Measurements from ENCODE around the gene ADGRA1. TPM values are rescaled to one million over a fixed set of nuclear protein-coding genes. Genes with fewer than 3 reads are reported as not detected.

ADGRA1 gene
- total and polyA plus RNA-seq, 2 of the 8 experiments (the other 6 are each of a cell fraction or from before 2014, with no cell fraction given): 0.17 to 0.21 TPM

- TF ChIP-seq JUN (IDR thresholded peaks at IDR 0.05; ENCODE audit: low read depth, low read length): no peak
- no peak for TF ChIP-seq RFX5 (IDR thresholded peaks at IDR 0.05; ENCODE audit: borderline replicate concordance, low read depth, low read length)
- no peak for TF ChIP-seq ZNF274 (IDR thresholded peaks at IDR 0.05; ENCODE audit: borderline replicate concordance, extremely low read depth, low read length)
- no peak for TF ChIP-seq E2F6 (IDR thresholded peaks at IDR 0.05)
- TF ChIP-seq CEBPB (IDR thresholded peaks at IDR 0.05; ENCODE audit: low read depth, low read length): 0 out of 2 replicates have a peak, but pooled peaks have one; percentile 13
- WGBS, 2 experiments (ENCODE audit: extremely low coverage in 1 of 2, insufficient coverage in 1 of 2, insufficient read length in 1 of 2, insufficient replicate concordance in 2 of 2, low coverage in 1 of 2, low lambda C conversion rate in 2 of 2, missing lambda C conversion rate in 1 of 2): 92% methylated on average over 22 of the region's 22 CpGs; no CpG with 5 or more reads in 1 of the 2 experiments
- Histone ChIP-seq H2BK15ac (ENCODE audit: low read length) (peak overlapping the region; percentile 72; the same call in 1 of the 2 replicates), H3K14ac (ENCODE audit: insufficient read length) (no peak overlapping the region), H3K4ac (replicated peaks; ENCODE audit: insufficient read length, low read depth, low read length) (no peak overlapping the region), H3K27ac (ENCODE audit: low read depth, low read length) (no peak overlapping the region), H3K4me1 (replicated peaks in 1 of 4; ENCODE audit: control insufficient read depth in 3 of 4, insufficient read depth in 4 of 4, low read length in 3 of 4) (peaks cover 3 to 51% (median 24%) of the 10 kb centered on the region in 4 experiments), H3K27me3 (replicated peaks in 1 of 4; ENCODE audit: control insufficient read depth in 3 of 4, extremely low read depth in 1 of 4, insufficient read depth in 3 of 4, low read length in 3 of 4) (peaks cover 0 to 3% (median 0%) of the 10 kb centered on the region in 4 experiments; a peak in 2 of 7 replicates), H2BK12ac (ENCODE audit: low read depth, low read length) (no peak overlapping the region), H3K4me2 (ENCODE audit: insufficient read depth in 1 of 2, low read depth in 2 of 2, low read length in 2 of 2) (no peak overlapping the region; a peak in 1 of 4 replicates), H2BK20ac (ENCODE audit: low read length) (no peak overlapping the region), H3K9ac (replicated peaks in 1 of 4; ENCODE audit: extremely low read depth in 1 of 4, low read depth in 3 of 4, low read length in 3 of 4) (no peak overlapping the region), H3K79me1 (ENCODE audit: low read depth, low read length) (peaks cover 20% of the 10 kb centered on the region), H3K79me2 (ENCODE audit: control insufficient read depth in 1 of 2, insufficient read depth in 2 of 2, low read length in 2 of 2) (peaks cover 0 to 10% of the 10 kb centered on the region in 2 experiments; a peak in 1 of 4 replicates), H3K23me2 (ENCODE audit: low read depth, low read length) (peaks cover 9% of the 10 kb centered on the region; the same call in 1 of the 2 replicates), H3K36me3 (ENCODE audit: control insufficient read depth in 2 of 4, insufficient read depth in 4 of 4, low read length in 3 of 4) (peaks cover 2 to 9% (median 3%) of the 10 kb centered on the region in 4 experiments; a peak in 4 of 8 replicates), H3K23ac (ENCODE audit: insufficient read length) (no peak overlapping the region), H3K4me3 (ENCODE audit: extremely low read depth in 1 of 4, insufficient read depth in 2 of 4, low read depth in 3 of 4, low read length in 4 of 4) (no peak overlapping the region), H4K91ac (replicated peaks; ENCODE audit: insufficient read length, low read length) (no peak overlapping the region), H2AK5ac (ENCODE audit: low read depth, low read length) (no peak overlapping the region), H2BK120ac (replicated peaks; ENCODE audit: low read depth, low read length) (no peak overlapping the region), H4K5ac (ENCODE audit: insufficient read length, low read depth, low read length) (no peak overlapping the region), H4K20me1 (replicated peaks in 1 of 2; ENCODE audit: control insufficient read depth in 1 of 2, insufficient read depth in 2 of 2, low read length in 2 of 2) (peaks cover 0 to 18% of the 10 kb centered on the region in 2 experiments), H3K9me3 (ENCODE audit: insufficient read depth in 2 of 2, low read depth in 1 of 2, low read length in 1 of 2) (no peaks in the 10 kb centered on the region), H4K8ac (ENCODE audit: extremely low read depth, insufficient read depth, low read length) (peak overlapping the region; percentile 83), H3K56ac (replicated peaks; ENCODE audit: insufficient read length, low read depth, low read length) (no peak overlapping the region), H3K18ac (ENCODE audit: extremely low read depth, low read length) (no peak overlapping the region), H2BK5ac (ENCODE audit: low read depth, low read length) (peak overlapping the region; percentile 55; the same call in 1 of the 2 replicates), H2AFZ (ENCODE audit: low read length) (no peak overlapping the region)
- POLR2A ChIA-PET (ENCODE audit: partially characterized antibody): interaction anchor here (0.8 to 2.5 kb wide), 7 partner anchors 10 to 65 kb away, joined by 3 to 6 read pairs (median 4); no protein-coding TSS in a partner anchor
- CTCF ChIA-PET (ENCODE audit: partially characterized antibody): interaction anchor here (0.7 to 3.8 kb wide), 4 partner anchors 15 to 138 kb away, joined by 3 to 18 read pairs (median 4); no protein-coding TSS in a partner anchor
- DNase-seq (ENCODE audit: low read depth in 1 of 2, low spot score in 2 of 2) (no peak), FAIRE-seq (no peak)
Measured at GRCh38 chr10:133162178-133162909, 74.6 kb downstream of the ADGRA1 start.
